HepG2 (cell line): Measurements from ENCODE around the gene ULK4. TPM values are rescaled to one million over a fixed set of nuclear protein-coding genes. Genes with fewer than 3 reads are reported as not detected.

Source experiments
- ATF7-NPFF ChIP-seq: sonication (generic); formaldehyde crosslinking; IDR thresholded peaks from 2 replicates; pipeline ENCODE4 v1.8.1; 2023; ENCODE audit warnings: mild to moderate bottlenecking, low read depth, missing genetic modification reagents, moderate library complexity
- BRCA1 ChIP-seq: sonication (generic); formaldehyde crosslinking; IDR thresholded peaks from 2 replicates; pipeline ENCODE4 v1.4.0; 2020; ENCODE audit warnings: missing genetic modification reagents
- HNF4G ChIP-seq, 2 experiments: sonication (generic) in 1 of 2; formaldehyde crosslinking in 1 of 2; IDR thresholded peaks; 2 replicates each; pipeline versions ENCODE4 v1.4.0 to v1.6.1; 2011 to 2020; ENCODE audit warnings: borderline replicate concordance in 2 of 2, low read depth in 2 of 2, mild to moderate bottlenecking in 2 of 2, low read length in 1 of 2, missing genetic modification reagents in 1 of 2, moderate library complexity in 1 of 2
- ZBTB1 ChIP-seq: sonication (generic); formaldehyde crosslinking; IDR thresholded peaks from 2 replicates; pipeline ENCODE4 v1.4.0; 2020; ENCODE audit warnings: missing genetic modification reagents, borderline replicate concordance
- ZNF430 ChIP-seq: sonication (generic); formaldehyde crosslinking; IDR thresholded peaks from 2 replicates; pipeline ENCODE4 v1.9.0; 2021; ENCODE audit warnings: mild to moderate bottlenecking, missing genetic modification reagents
- ZNF747 ChIP-seq: sonication (generic); formaldehyde crosslinking; IDR thresholded peaks from 2 replicates; pipeline ENCODE4 v1.8.1; 2023; ENCODE audit warnings: missing genetic modification reagents, mild to moderate bottlenecking, borderline replicate concordance
- ZNF777 ChIP-seq: sonication (generic); formaldehyde crosslinking; IDR thresholded peaks from 2 replicates; pipeline ENCODE4 v1.4.0; 2020; ENCODE audit warnings: missing genetic modification reagents
- polyA plus RNA-seq, 8 experiments: library from polyadenylated mRNA; depleted of rRNA in 3 of 8; stranded (reverse) in 7 of 8; unstranded in 1 of 8; fragments of >200 nt; fragmentation: Illumina TruSeq in 4 of 8; extraction: Trizol in 4 of 8; gene quantifications; 2 replicates each; pipeline versions ENCODE4 v1.2.1 to v1.2.3, GENCODE V29; 2011 to 2016; ENCODE audit warnings: low read depth in 4 of 8, missing spikeins in 1 of 8, mixed read lengths in 1 of 8; ENCODE audit not compliant: insufficient read depth in 1 of 8
- total RNA-seq, 5 experiments: library from RNA; depleted of rRNA; stranded (reverse); fragments of >200 nt; fragmentation: Illumina TruSeq; extraction: Trizol; gene quantifications; 2 replicates each; pipeline ENCODE4 v1.2.3, GENCODE V29; 2016; ENCODE audit warnings: low read depth in 1 of 5
- TF ChIP-seq, protein P1 (sequence below): sonication (generic); formaldehyde crosslinking; IDR thresholded peaks from 2 replicates; pipeline ENCODE4 v1.4.0; 2020; ENCODE audit warnings: mild to moderate bottlenecking, missing genetic modification reagents, borderline replicate concordance
- TF ChIP-seq, protein P2 (sequence below): sonication (generic); formaldehyde crosslinking; IDR thresholded peaks from 2 replicates; pipeline ENCODE4 v1.9.0; 2022; ENCODE audit warnings: low read depth, missing genetic modification reagents
- TF ChIP-seq, protein P3 (sequence below): sonication (generic); formaldehyde crosslinking; IDR thresholded peaks from 2 replicates; pipeline ENCODE4 v1.4.0; 2020; ENCODE audit warnings: mild to moderate bottlenecking, low read depth, missing genetic modification reagents
- TF ChIP-seq, protein P4 (sequence below): IDR thresholded peaks from 2 replicates; pipeline ENCODE4 v1.4.0; 2020; ENCODE audit warnings: mild to moderate bottlenecking, missing genetic modification reagents
- TF ChIP-seq, protein P5 (sequence below): sonication (generic); formaldehyde crosslinking; IDR thresholded peaks from 2 replicates; pipeline ENCODE4 v1.4.0; 2020; ENCODE audit warnings: mild to moderate bottlenecking, missing genetic modification reagents

Gene ULK4
- total and polyA plus RNA-seq, 2 of the 13 experiments (the other 11 are each of a cell fraction or from before 2014, with no cell fraction given), result 6.7 to 11.8 TPM

DNA sequence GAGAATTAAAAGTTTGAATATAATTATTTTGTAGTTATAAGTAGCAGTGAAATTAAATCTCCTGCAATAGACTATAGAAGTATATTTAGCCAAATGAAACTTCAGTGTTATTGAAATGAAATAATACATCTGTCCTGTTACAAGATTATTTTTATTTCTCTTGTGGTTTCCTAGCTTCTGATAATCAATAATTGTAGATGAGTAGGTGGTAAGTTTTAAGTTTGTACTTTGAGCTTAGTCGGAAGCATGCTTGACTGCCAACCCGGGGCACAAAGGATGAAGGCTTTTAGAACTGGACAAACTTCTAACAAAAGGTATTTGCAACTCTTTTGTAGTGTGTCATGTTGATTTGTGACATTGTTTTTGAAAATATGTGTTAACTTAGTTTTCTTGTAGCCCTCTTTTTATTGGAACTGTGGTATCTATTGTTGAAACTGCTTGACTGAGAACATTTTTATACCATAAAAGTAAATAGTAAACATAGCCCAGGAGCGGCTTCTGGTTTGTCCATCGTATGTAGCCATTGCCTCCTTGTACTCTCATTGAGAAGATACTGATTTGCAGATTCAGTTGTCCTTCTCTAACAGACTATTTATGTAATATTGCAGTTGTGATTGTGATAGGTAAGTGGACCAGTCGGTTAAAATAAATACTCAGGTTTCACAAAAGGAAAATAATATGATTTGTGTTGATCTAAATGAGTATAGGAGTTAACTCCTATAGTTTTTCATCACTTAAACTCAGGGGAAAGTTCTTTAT is 759.6 kb downstream of the ULK4 start (continued):
- TF ChIP-seq, protein P1, sequence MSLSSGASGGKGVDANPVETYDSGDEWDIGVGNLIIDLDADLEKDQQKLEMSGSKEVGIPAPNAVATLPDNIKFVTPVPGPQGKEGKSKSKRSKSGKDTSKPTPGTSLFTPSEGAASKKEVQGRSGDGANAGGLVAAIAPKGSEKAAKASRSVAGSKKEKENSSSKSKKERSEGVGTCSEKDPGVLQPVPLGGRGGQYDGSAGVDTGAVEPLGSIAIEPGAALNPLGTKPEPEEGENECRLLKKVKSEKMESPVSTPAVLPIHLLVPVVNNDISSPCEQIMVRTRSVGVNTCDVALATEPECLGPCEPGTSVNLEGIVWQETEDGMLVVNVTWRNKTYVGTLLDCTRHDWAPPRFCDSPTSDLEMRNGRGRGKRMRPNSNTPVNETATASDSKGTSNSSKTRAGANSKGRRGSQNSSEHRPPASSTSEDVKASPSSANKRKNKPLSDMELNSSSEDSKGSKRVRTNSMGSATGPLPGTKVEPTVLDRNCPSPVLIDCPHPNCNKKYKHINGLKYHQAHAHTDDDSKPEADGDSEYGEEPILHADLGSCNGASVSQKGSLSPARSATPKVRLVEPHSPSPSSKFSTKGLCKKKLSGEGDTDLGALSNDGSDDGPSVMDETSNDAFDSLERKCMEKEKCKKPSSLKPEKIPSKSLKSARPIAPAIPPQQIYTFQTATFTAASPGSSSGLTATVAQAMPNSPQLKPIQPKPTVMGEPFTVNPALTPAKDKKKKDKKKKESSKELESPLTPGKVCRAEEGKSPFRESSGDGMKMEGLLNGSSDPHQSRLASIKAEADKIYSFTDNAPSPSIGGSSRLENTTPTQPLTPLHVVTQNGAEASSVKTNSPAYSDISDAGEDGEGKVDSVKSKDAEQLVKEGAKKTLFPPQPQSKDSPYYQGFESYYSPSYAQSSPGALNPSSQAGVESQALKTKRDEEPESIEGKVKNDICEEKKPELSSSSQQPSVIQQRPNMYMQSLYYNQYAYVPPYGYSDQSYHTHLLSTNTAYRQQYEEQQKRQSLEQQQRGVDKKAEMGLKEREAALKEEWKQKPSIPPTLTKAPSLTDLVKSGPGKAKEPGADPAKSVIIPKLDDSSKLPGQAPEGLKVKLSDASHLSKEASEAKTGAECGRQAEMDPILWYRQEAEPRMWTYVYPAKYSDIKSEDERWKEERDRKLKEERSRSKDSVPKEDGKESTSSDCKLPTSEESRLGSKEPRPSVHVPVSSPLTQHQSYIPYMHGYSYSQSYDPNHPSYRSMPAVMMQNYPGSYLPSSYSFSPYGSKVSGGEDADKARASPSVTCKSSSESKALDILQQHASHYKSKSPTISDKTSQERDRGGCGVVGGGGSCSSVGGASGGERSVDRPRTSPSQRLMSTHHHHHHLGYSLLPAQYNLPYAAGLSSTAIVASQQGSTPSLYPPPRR (CRISPR knock-in tag), result no peak
- TF ChIP-seq, protein P2, sequence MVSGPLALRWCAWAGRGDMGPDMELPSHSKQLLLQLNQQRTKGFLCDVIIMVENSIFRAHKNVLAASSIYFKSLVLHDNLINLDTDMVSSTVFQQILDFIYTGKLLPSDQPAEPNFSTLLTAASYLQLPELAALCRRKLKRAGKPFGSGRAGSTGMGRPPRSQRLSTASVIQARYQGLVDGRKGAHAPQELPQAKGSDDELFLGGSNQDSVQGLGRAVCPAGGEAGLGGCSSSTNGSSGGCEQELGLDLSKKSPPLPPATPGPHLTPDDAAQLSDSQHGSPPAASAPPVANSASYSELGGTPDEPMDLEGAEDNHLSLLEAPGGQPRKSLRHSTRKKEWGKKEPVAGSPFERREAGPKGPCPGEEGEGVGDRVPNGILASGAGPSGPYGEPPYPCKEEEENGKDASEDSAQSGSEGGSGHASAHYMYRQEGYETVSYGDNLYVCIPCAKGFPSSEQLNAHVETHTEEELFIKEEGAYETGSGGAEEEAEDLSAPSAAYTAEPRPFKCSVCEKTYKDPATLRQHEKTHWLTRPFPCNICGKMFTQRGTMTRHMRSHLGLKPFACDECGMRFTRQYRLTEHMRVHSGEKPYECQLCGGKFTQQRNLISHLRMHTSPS, result no peak
- TF ChIP-seq HNF4G (IDR thresholded peaks at IDR 0.05; ENCODE audit: borderline replicate concordance, low read depth, low read length), result 0 out of 2 replicates have a peak, but pooled peaks have one; percentile 28
- TF ChIP-seq HNF4G (CRISPR knock-in tag; IDR thresholded peaks at IDR 0.05; ENCODE audit: borderline replicate concordance, low read depth), result no peak
- TF ChIP-seq, protein P3, sequence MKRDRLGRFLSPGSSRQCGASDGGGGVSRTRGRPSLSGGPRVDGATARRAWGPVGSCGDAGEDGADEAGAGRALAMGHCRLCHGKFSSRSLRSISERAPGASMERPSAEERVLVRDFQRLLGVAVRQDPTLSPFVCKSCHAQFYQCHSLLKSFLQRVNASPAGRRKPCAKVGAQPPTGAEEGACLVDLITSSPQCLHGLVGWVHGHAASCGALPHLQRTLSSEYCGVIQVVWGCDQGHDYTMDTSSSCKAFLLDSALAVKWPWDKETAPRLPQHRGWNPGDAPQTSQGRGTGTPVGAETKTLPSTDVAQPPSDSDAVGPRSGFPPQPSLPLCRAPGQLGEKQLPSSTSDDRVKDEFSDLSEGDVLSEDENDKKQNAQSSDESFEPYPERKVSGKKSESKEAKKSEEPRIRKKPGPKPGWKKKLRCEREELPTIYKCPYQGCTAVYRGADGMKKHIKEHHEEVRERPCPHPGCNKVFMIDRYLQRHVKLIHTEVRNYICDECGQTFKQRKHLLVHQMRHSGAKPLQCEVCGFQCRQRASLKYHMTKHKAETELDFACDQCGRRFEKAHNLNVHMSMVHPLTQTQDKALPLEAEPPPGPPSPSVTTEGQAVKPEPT (CRISPR knock-in tag), result no peak
- no peak for TF ChIP-seq ZNF747 (CRISPR knock-in tag)
- no peak for TF ChIP-seq BRCA1 (CRISPR knock-in tag)
- TF ChIP-seq ATF7-NPFF (CRISPR knock-in tag), result no peak
- TF ChIP-seq ZNF430, result no peak
- no peak for TF ChIP-seq ZNF777 (CRISPR knock-in tag)
- TF ChIP-seq, protein P4, sequence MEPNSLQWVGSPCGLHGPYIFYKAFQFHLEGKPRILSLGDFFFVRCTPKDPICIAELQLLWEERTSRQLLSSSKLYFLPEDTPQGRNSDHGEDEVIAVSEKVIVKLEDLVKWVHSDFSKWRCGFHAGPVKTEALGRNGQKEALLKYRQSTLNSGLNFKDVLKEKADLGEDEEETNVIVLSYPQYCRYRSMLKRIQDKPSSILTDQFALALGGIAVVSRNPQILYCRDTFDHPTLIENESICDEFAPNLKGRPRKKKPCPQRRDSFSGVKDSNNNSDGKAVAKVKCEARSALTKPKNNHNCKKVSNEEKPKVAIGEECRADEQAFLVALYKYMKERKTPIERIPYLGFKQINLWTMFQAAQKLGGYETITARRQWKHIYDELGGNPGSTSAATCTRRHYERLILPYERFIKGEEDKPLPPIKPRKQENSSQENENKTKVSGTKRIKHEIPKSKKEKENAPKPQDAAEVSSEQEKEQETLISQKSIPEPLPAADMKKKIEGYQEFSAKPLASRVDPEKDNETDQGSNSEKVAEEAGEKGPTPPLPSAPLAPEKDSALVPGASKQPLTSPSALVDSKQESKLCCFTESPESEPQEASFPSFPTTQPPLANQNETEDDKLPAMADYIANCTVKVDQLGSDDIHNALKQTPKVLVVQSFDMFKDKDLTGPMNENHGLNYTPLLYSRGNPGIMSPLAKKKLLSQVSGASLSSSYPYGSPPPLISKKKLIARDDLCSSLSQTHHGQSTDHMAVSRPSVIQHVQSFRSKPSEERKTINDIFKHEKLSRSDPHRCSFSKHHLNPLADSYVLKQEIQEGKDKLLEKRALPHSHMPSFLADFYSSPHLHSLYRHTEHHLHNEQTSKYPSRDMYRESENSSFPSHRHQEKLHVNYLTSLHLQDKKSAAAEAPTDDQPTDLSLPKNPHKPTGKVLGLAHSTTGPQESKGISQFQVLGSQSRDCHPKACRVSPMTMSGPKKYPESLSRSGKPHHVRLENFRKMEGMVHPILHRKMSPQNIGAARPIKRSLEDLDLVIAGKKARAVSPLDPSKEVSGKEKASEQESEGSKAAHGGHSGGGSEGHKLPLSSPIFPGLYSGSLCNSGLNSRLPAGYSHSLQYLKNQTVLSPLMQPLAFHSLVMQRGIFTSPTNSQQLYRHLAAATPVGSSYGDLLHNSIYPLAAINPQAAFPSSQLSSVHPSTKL, result peak; percentile 53; the same call in 1 of the 2 replicates
- no peak for TF ChIP-seq ZBTB1 (CRISPR knock-in tag)
- TF ChIP-seq, protein P5, sequence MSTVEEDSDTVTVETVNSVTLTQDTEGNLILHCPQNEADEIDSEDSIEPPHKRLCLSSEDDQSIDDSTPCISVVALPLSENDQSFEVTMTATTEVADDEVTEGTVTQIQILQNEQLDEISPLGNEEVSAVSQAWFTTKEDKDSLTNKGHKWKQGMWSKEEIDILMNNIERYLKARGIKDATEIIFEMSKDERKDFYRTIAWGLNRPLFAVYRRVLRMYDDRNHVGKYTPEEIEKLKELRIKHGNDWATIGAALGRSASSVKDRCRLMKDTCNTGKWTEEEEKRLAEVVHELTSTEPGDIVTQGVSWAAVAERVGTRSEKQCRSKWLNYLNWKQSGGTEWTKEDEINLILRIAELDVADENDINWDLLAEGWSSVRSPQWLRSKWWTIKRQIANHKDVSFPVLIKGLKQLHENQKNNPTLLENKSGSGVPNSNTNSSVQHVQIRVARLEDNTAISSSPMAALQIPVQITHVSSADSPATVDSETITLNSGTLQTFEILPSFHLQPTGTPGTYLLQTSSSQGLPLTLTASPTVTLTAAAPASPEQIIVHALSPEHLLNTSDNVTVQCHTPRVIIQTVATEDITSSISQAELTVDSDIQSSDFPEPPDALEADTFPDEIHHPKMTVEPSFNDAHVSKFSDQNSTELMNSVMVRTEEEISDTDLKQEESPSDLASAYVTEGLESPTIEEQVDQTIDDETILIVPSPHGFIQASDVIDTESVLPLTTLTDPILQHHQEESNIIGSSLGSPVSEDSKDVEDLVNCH (CRISPR knock-in tag), result no peak
